Mesenchymal stem cell (in vitro differentiated cells and primary cell): ENCODE data around the gene MIDN.
A peak's percentile ranks its signal among the peaks of the same experiment; 100 is the strongest.

Source experiments
- DNase-seq: peaks from one replicate; pipeline ENCODE4 v3.0.0-alpha.2; 2013
- H2AFZ ChIP-seq: one replicate; pipeline ENCODE4 v1.6.1; 2013; ENCODE audit warnings: low read depth, mild to moderate bottlenecking, control low read depth, inconsistent platforms, low read length, moderate library complexity
- H2AK5ac ChIP-seq: 2 replicates; pipeline ENCODE4 v1.6.1; 2013; ENCODE audit warnings: low read length, moderate library complexity, mild to moderate bottlenecking, inconsistent platforms; ENCODE audit not compliant: severe bottlenecking
- H2BK120ac ChIP-seq: one replicate; pipeline ENCODE4 v1.6.1; 2013; ENCODE audit warnings: low read depth, mild to moderate bottlenecking, inconsistent platforms, low read length, moderate library complexity
- H2BK12ac ChIP-seq, 2 experiments: one replicate each; pipeline ENCODE4 v1.6.1; 2013; ENCODE audit warnings: inconsistent platforms in 2 of 2, low read length in 2 of 2, mild to moderate bottlenecking in 2 of 2, moderate library complexity in 2 of 2, control low read depth in 1 of 2
- H2BK15ac ChIP-seq: one replicate; pipeline ENCODE4 v1.6.1; 2013; ENCODE audit warnings: mild to moderate bottlenecking, low read depth, inconsistent platforms; ENCODE audit not compliant: poor library complexity, severe bottlenecking
- H2BK5ac ChIP-seq: 2 replicates; pipeline ENCODE4 v1.6.1; 2013; ENCODE audit warnings: low read depth, mild to moderate bottlenecking, low read length, control low read depth, inconsistent platforms; ENCODE audit not compliant: poor library complexity, severe bottlenecking
- H3K14ac ChIP-seq, 2 experiments: one replicate each; pipeline ENCODE4 v1.6.1; 2013; ENCODE audit warnings: inconsistent platforms in 2 of 2, low read length in 2 of 2, control low read depth in 1 of 2, mild to moderate bottlenecking in 1 of 2, moderate library complexity in 1 of 2
- H3K18ac ChIP-seq, 2 experiments: one replicate each; pipeline ENCODE4 v1.6.1; 2013; ENCODE audit warnings: inconsistent platforms in 2 of 2, low read length in 2 of 2, control low read depth in 1 of 2, low read depth in 1 of 2, mild to moderate bottlenecking in 1 of 2
- H3K23ac ChIP-seq, 2 experiments: one replicate each; pipeline ENCODE4 v1.6.1; 2013; ENCODE audit warnings: inconsistent platforms in 2 of 2, low read length in 2 of 2, mild to moderate bottlenecking in 2 of 2, moderate library complexity in 2 of 2, control low read depth in 1 of 2
- H3K27ac ChIP-seq: 2 replicates; pipeline ENCODE4 v1.5.1; 2013; ENCODE audit warnings: mild to moderate bottlenecking, moderate library complexity, low read length, control low read depth, inconsistent platforms; ENCODE audit not compliant: poor library complexity, severe bottlenecking
- H3K27me3 ChIP-seq, 2 experiments: 2 replicates each; pipeline versions ENCODE4 v1.6.1 to v1.7.0; 2013; ENCODE audit warnings: low read length in 2 of 2, mild to moderate bottlenecking in 2 of 2, moderate library complexity in 2 of 2, control low read depth in 1 of 2, inconsistent platforms in 1 of 2; ENCODE audit not compliant: control insufficient read depth in 1 of 2, insufficient read depth in 1 of 2
- H3K36me3 ChIP-seq, 2 experiments: 2 replicates each; pipeline versions ENCODE4 v1.6.1 to v1.7.0; 2013; ENCODE audit warnings: low read length in 2 of 2, control low read depth in 1 of 2, inconsistent platforms in 1 of 2, low read depth in 1 of 2, mild to moderate bottlenecking in 1 of 2; ENCODE audit not compliant: insufficient read depth in 2 of 2, control insufficient read depth in 1 of 2
- H3K4ac ChIP-seq, 2 experiments: one replicate each; pipeline ENCODE4 v1.6.1; 2013; ENCODE audit warnings: inconsistent platforms in 2 of 2, low read length in 2 of 2, mild to moderate bottlenecking in 2 of 2, moderate library complexity in 2 of 2, control low read depth in 1 of 2, low read depth in 1 of 2
- H3K4me1 ChIP-seq: 2 replicates; pipeline ENCODE4 v1.6.1; 2013; ENCODE audit warnings: low read depth, low read length, control low read depth; ENCODE audit not compliant: control insufficient read depth, insufficient read depth
- H3K4me2 ChIP-seq: 2 replicates; pipeline ENCODE4 v1.6.1; 2013; ENCODE audit warnings: low read length, mild to moderate bottlenecking, inconsistent platforms; ENCODE audit not compliant: poor library complexity, severe bottlenecking
- H3K4me3 ChIP-seq, 2 experiments: 2 replicates each; pipeline versions ENCODE4 v1.5.1 to v1.7.0; 2013; ENCODE audit warnings: low read length in 2 of 2, mild to moderate bottlenecking in 2 of 2, control low read depth in 1 of 2, low read depth in 1 of 2; ENCODE audit not compliant: insufficient read depth in 1 of 2
- H3K79me1 ChIP-seq: replicated peaks from 2 replicates; pipeline ENCODE4 v1.6.1; 2013; ENCODE audit warnings: mild to moderate bottlenecking, control low read depth, low read length, inconsistent platforms; ENCODE audit not compliant: poor library complexity, severe bottlenecking
- H3K9ac ChIP-seq: 2 replicates; pipeline ENCODE4 v1.7.0; 2013; ENCODE audit warnings: mild to moderate bottlenecking, low read length, moderate library complexity
- H3K9me3 ChIP-seq: 2 replicates; pipeline ENCODE4 v1.7.0; 2013; ENCODE audit warnings: mild to moderate bottlenecking, low read length; ENCODE audit not compliant: control insufficient read depth
- H4K8ac ChIP-seq: one replicate; pipeline ENCODE4 v1.6.1; 2013; ENCODE audit warnings: inconsistent platforms, mild to moderate bottlenecking, low read length, moderate library complexity
- H4K91ac ChIP-seq: one replicate; pipeline ENCODE4 v1.6.1; 2013; ENCODE audit warnings: mild to moderate bottlenecking, low read length, inconsistent platforms
- WGBS: methylation state at CpG from one replicate; pipeline ENCODE4 v1.1.7; 2013; ENCODE audit warnings: mixed read lengths; 5-methylcytosine and 5-hydroxymethylcytosine counted together

MIDN gene

GRCh38 chr19:1214862-1215731 is 33.3 kb upstream of the MIDN start:
- Histone ChIP-seq H3K9me3 (no peaks in the 10 kb centered on the region), H3K36me3 (peaks cover 6 to 57% of the 10 kb centered on the region in 2 experiments), H3K14ac (peak overlapping the region in 1 of 2 experiments; percentile 68), H2BK120ac (no peak overlapping the region), H3K9ac (no peak overlapping the region), H2BK15ac (peak overlapping the region; percentile 36), H2AK5ac (peak overlapping the region; percentile 91), H3K4me1 (peaks cover 53% of the 10 kb centered on the region), H3K4ac (peak overlapping the region; percentile 10 to 80), H4K8ac (no peak overlapping the region), H2BK5ac (peak overlapping the region; percentile 36), H3K23ac (peak overlapping the region in 1 of 2 experiments; percentile 66), H4K91ac (peak overlapping the region; percentile 78), H2AFZ (no peak overlapping the region), H2BK12ac (peak overlapping the region in 1 of 2 experiments; percentile 79), H3K18ac (peak overlapping the region in 1 of 2 experiments; percentile 76), H3K79me1 (peaks cover 4% of the 10 kb centered on the region), H3K4me2 (no peak overlapping the region), H3K4me3 (no peak overlapping the region), H3K27ac (peak overlapping the region; percentile 76), H3K27me3 (no peaks in the 10 kb centered on the region)
- 93% methylated on average over 26 of the region's 26 CpGs for WGBS
- DNase-seq: no peak

- Histone ChIP-seq H3K27ac (peak overlapping the region; percentile 62), H3K4me3 (no peak overlapping the region), H3K36me3 (peaks cover 19 to 62% of the 10 kb centered on the region in 2 experiments), H3K9ac (no peak overlapping the region), H3K9me3 (no peaks in the 10 kb centered on the region), H3K23ac (peak overlapping the region in 1 of 2 experiments; percentile 65), H2BK12ac (peak overlapping the region in 1 of 2 experiments; percentile 33), H3K27me3 (no peaks in the 10 kb centered on the region), H3K18ac (no peak overlapping the region), H2BK15ac (no peak overlapping the region), H3K4me2 (no peak overlapping the region), H4K8ac (no peak overlapping the region), H2AFZ (no peak overlapping the region), H2BK120ac (no peak overlapping the region), H2AK5ac (peak overlapping the region; percentile 72), H3K79me1 (peaks cover 18% of the 10 kb centered on the region), H2BK5ac (peak overlapping the region; percentile 53), H3K14ac (no peak overlapping the region), H3K4me1 (peaks cover 46% of the 10 kb centered on the region), H4K91ac (no peak overlapping the region), H3K4ac (peak overlapping the region in 1 of 2 experiments; percentile 20)
- DNase-seq: no peak
- 95% methylated on average over 12 of the region's 12 CpGs for WGBS
Measured at GRCh38 chr19:1216756-1217155, 31.6 kb upstream of the MIDN start.

GRCh38 chr19:1217366-1217765 is 31.0 kb upstream of the MIDN start:
- no peak overlapping the region for H3K4me3 ChIP-seq

More at GRCh38 chr19:1217366-1217765, 31.0 kb upstream of the MIDN start:
- H3K79me1 ChIP-seq: peaks cover 24% of the 10 kb centered on the region
- no peak overlapping the region for H3K18ac ChIP-seq
- no peak overlapping the region for H3K9ac ChIP-seq
- no peak overlapping the region for H2AK5ac ChIP-seq
- no peak overlapping the region for H2BK5ac ChIP-seq
- no peak overlapping the region for H2BK120ac ChIP-seq
- H3K14ac ChIP-seq: no peak overlapping the region
- no peaks in the 10 kb centered on the region for H3K9me3 ChIP-seq
- no peak overlapping the region for H3K4ac ChIP-seq
- peaks cover 19 to 66% of the 10 kb centered on the region in 2 experiments for H3K36me3 ChIP-seq
- H4K8ac ChIP-seq: no peak overlapping the region
- no peak overlapping the region for H3K27ac ChIP-seq
- H3K4me2 ChIP-seq: no peak overlapping the region
- DNase-seq: no peak
- no peak overlapping the region for H2BK15ac ChIP-seq
- no peak overlapping the region for H2AFZ ChIP-seq
- no peak overlapping the region for H3K23ac ChIP-seq
- peaks cover 41% of the 10 kb centered on the region for H3K4me1 ChIP-seq
- peak overlapping the region in 1 of 2 experiments; percentile 24 for H2BK12ac ChIP-seq
- H3K27me3 ChIP-seq: no peaks in the 10 kb centered on the region
- H4K91ac ChIP-seq: no peak overlapping the region
- WGBS: 89% methylated on average over 15 of the region's 15 CpGs
